ENCODE measurements around the gene FBXO22. TPM values are rescaled to one million over a fixed set of nuclear protein-coding genes. Genes with fewer than 3 reads are reported as not detected.

FBXO22 gene
- total and polyA plus RNA-seq, 10 of the 15 experiments (the other 5 are each of a cell fraction or from before 2014, with no cell fraction given) = 15.2 to 110 (median 42.8) TPM

DNA sequence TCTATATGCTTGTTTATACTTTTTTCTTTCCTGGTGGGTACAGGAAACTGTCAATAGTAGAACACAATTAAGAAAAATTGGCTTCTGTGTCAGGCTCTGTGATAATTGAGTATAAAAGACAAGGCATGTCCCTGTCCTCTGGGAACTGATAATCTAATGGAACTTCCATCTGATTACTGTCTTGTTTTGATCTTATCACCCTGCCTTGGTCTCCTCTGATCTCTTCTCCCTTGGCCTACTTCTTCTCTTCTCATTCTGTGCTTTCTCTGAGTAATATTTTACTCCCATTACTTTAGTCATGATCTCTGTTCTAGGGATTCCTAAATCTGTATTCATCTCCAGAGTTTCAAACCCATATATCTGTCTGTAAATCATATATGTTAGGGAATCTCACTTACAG, 45.8 kb upstream of the FBXO22 start:
- Histone ChIP-seq H3K4me3 (no peak overlapping the region), H3K9me3 (replicated peaks; ENCODE audit: control insufficient read depth, insufficient read depth, low read length) (no peaks in the 10 kb centered on the region), H3K36me3 (ENCODE audit: control insufficient read depth in 2 of 2, insufficient read depth in 2 of 2, low read length in 1 of 2) (peaks cover 3 to 4% of the 10 kb centered on the region in 2 experiments; a peak in 3 of 4 replicates), H4K20me1 (ENCODE audit: control insufficient read depth, insufficient read depth) (no peaks in the 10 kb centered on the region), H3K27me3 (replicated peaks in 1 of 2; ENCODE audit: control insufficient read depth in 2 of 2, insufficient read depth in 2 of 2, low read length in 1 of 2) (no peaks in the 10 kb centered on the region), H2AFZ (ENCODE audit: control insufficient read depth, low read depth, low read length) (no peak overlapping the region), H3K4me2 (ENCODE audit: control insufficient read depth, insufficient read depth) (no peak overlapping the region), H3K9ac (ENCODE audit: control insufficient read depth, insufficient read depth, low read length) (no peak overlapping the region), H3K4me1 (ENCODE audit: control insufficient read depth, insufficient read depth, low read length) (no peaks in the 10 kb centered on the region), H3K79me2 (ENCODE audit: control insufficient read depth, insufficient read depth, low read length) (peaks cover 2% of the 10 kb centered on the region; the same call in 1 of the 2 replicates), H3K27ac (ENCODE audit: control insufficient read depth, insufficient read depth) (no peak overlapping the region)
- no TSS peak for BruUV-seq (replicated peaks)
- FAIRE-seq = no peak
- intact Hi-C loops (cut with micrococcal nuclease; ENCODE audit: unreplicated experiment) = no loop called here
- TF ChIP-seq ZNF622 (IDR thresholded peaks at IDR 0.05) (no peak), FOXM1 (IDR thresholded peaks at IDR 0.05; ENCODE audit: low read depth, low read length) (no peak), NR2C2 (IDR thresholded peaks at IDR 0.05; ENCODE audit: borderline replicate concordance, control insufficient read depth, insufficient read length, low read depth) (no peak), NR2C1 (IDR thresholded peaks at IDR 0.05) (no peak), SUZ12 (IDR thresholded peaks at IDR 0.05; ENCODE audit: unreplicated experiment) (no peak), TCF7 (IDR thresholded peaks at IDR 0.05; ENCODE audit: borderline replicate concordance) (no peak), ZNF24 (IDR thresholded peaks at IDR 0.05) (no peak), POLR2A (IDR thresholded peaks at IDR 0.05; ENCODE audit: low read depth, low read length) (no peak), HCFC1 (IDR thresholded peaks at IDR 0.05; ENCODE audit: low read length) (no peak), KAT2A (conservative IDR thresholded peaks at IDR 0.05; ENCODE audit: control insufficient read depth, low read depth, low read length) (no peak), NFYA (IDR thresholded peaks at IDR 0.05; ENCODE audit: borderline replicate concordance, low read depth, low read length) (no peak), MYB (IDR thresholded peaks at IDR 0.05; ENCODE audit: borderline replicate concordance, low read depth, low read length) (no peak), EP300 (IDR thresholded peaks at IDR 0.05; ENCODE audit: borderline replicate concordance in 1 of 2, control insufficient read depth in 1 of 2, low read depth in 2 of 2, low read length in 2 of 2) (no peak), FOXK2 (IDR thresholded peaks at IDR 0.05) (no peak)
- TF ChIP-seq, protein P1, sequence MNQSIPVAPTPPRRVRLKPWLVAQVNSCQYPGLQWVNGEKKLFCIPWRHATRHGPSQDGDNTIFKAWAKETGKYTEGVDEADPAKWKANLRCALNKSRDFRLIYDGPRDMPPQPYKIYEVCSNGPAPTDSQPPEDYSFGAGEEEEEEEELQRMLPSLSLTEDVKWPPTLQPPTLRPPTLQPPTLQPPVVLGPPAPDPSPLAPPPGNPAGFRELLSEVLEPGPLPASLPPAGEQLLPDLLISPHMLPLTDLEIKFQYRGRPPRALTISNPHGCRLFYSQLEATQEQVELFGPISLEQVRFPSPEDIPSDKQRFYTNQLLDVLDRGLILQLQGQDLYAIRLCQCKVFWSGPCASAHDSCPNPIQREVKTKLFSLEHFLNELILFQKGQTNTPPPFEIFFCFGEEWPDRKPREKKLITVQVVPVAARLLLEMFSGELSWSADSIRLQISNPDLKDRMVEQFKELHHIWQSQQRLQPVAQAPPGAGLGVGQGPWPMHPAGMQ (IDR thresholded peaks at IDR 0.05; ENCODE audit: borderline replicate concordance) = no peak
- TF ChIP-seq, protein P2, sequence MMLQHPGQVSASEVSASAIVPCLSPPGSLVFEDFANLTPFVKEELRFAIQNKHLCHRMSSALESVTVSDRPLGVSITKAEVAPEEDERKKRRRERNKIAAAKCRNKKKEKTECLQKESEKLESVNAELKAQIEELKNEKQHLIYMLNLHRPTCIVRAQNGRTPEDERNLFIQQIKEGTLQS (IDR thresholded peaks at IDR 0.05; ENCODE audit: borderline replicate concordance, extremely low read depth, low read depth, low read length) = no peak
- TF ChIP-seq, protein P3, sequence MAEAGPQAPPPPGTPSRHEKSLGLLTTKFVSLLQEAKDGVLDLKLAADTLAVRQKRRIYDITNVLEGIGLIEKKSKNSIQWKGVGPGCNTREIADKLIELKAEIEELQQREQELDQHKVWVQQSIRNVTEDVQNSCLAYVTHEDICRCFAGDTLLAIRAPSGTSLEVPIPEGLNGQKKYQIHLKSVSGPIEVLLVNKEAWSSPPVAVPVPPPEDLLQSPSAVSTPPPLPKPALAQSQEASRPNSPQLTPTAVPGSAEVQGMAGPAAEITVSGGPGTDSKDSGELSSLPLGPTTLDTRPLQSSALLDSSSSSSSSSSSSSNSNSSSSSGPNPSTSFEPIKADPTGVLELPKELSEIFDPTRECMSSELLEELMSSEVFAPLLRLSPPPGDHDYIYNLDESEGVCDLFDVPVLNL (IDR thresholded peaks at IDR 0.05; ENCODE audit: low read depth, low read length) = no peak
- TF ChIP-seq, protein P4, sequence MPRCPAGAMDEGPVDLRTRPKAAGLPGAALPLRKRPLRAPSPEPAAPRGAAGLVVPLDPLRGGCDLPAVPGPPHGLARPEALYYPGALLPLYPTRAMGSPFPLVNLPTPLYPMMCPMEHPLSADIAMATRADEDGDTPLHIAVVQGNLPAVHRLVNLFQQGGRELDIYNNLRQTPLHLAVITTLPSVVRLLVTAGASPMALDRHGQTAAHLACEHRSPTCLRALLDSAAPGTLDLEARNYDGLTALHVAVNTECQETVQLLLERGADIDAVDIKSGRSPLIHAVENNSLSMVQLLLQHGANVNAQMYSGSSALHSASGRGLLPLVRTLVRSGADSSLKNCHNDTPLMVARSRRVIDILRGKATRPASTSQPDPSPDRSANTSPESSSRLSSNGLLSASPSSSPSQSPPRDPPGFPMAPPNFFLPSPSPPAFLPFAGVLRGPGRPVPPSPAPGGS (IDR thresholded peaks at IDR 0.05; ENCODE audit: borderline replicate concordance, insufficient read depth, low read depth, low read length, poor library complexity, severe bottlenecking) = no peak
- CTCF ChIA-PET = no interaction called here
- no peak for DNase-seq (ENCODE audit: low read depth, low spot score)
- POLR2A ChIA-PET = no interaction called here
- ATAC-seq = no peak
- in situ Hi-C loops (cut with MboI) = no loop called here
- SMC1A ChIA-PET (ENCODE audit: uncharacterized antibody, unreplicated experiment) = interaction anchor here (0.9 kb wide), 1 partner anchor 1010 kb away, joined by 3 read pairs; no protein-coding TSS in a partner anchor
- RAD21 ChIA-PET (ENCODE audit: unreplicated experiment) = no interaction called here
